ENCODE results near the gene AQP12B. TPM values are rescaled to one million over a fixed set of nuclear protein-coding genes. Genes with fewer than 3 reads are reported as not detected.

The AQP12B gene
- total and polyA plus RNA-seq, 9 of the 15 experiments (the other 6 are each of a cell fraction or from before 2014, with no cell fraction given), result not detected

DNA sequence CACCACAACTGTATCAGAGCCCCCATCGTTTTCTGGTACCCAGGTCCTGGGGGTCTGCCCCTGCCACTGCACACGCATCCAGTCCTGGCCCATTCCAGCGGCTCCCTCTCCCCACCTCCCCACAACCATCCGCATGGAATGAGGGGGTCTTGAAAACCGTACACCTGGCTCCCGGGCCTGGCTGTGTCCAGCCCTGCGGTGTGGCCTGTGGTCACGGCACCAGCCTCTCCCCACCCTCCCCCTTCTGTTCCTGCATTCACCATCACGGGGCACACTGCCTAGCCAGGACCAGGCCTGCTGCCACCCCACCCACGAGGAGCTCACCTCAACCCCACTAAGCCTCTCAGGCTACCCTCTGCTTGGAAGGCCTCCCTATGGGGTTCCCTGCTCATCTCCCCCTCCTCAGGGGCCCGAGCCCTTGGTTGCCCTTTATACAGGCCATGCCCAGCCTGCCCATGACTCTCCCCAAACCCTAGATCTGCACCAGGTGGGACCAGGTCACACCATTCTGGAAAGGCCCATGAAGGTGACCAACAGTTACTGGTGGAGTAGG lies 46.0 kb downstream of the AQP12B start:
- ChIA-PET CTCF (ENCODE audit: low intra/inter-chr PET ratio) (no interaction called here), POLR2A (no interaction called here)
- no peak overlapping the region for H2AFZ ChIP-seq (ENCODE audit: low read depth, low read length)
- BruUV-seq (replicated peaks), result no TSS peak
- no peaks in the 10 kb centered on the region for H3K36me3 ChIP-seq (ENCODE audit: control insufficient read depth, insufficient read depth, low read length)
- intact Hi-C loops (cut with micrococcal nuclease), result no loop called here
- in situ Hi-C loops (cut with MboI), result no loop called here
- H3K79me2 ChIP-seq (ENCODE audit: control insufficient read depth, insufficient read depth, low read length), result no peaks in the 10 kb centered on the region
- H3K4me1 ChIP-seq (replicated peaks in 1 of 2; ENCODE audit: control insufficient read depth in 2 of 2, insufficient read depth in 2 of 2, low read length in 2 of 2), result no peaks in the 10 kb centered on the region
- H3K27me3 ChIP-seq (ENCODE audit: control insufficient read depth in 2 of 2, insufficient read depth in 2 of 2, low read length in 2 of 2), result peaks cover 3 to 18% of the 10 kb centered on the region in 2 experiments; a peak in 3 of 5 replicates
- no peak overlapping the region for H3K27ac ChIP-seq (ENCODE audit: extremely low read depth, low read depth, low read length)
- no peak overlapping the region for H3K9ac ChIP-seq (ENCODE audit: insufficient read depth in 1 of 2, low read depth in 2 of 2, low read length in 2 of 2)
- FAIRE-seq (no peak), ATAC-seq (no peak), DNase-seq (ENCODE audit: extremely low read depth in 1 of 4, low spot score in 3 of 4) (no peak)
- 0% methylated on average over 5 of the region's 11 CpGs for WGBS (ENCODE audit: insufficient coverage, low coverage, missing lambda C conversion rate)
- no peak overlapping the region for H3K4me2 ChIP-seq (ENCODE audit: insufficient read depth, low read length)
- H3K9me3 ChIP-seq (replicated peaks; ENCODE audit: control insufficient read depth, insufficient read depth, low read depth, low read length), result 0 out of 2 replicates have a peak, but pooled peaks cover 1% of the 10 kb centered on the region
- H3K4me3 ChIP-seq, result no peak overlapping the region
- no peaks in the 10 kb centered on the region for H4K20me1 ChIP-seq (replicated peaks; ENCODE audit: control insufficient read depth, insufficient read depth, low read length)
- H3K9me1 ChIP-seq (ENCODE audit: control insufficient read depth, insufficient read depth, low read length), result no peaks in the 10 kb centered on the region
- TF ChIP-seq TOE1 (IDR thresholded peaks at IDR 0.05; ENCODE audit: borderline replicate concordance), result no peak
- TF ChIP-seq TOE1 (CRISPR knock-in tag; IDR thresholded peaks at IDR 0.05; ENCODE audit: borderline replicate concordance, low read depth), result no peak
- TF ChIP-seq ZNF263 (CRISPR knock-in tag; IDR thresholded peaks at IDR 0.05; ENCODE audit: borderline replicate concordance), result no peak
- no peak for TF ChIP-seq ZMIZ1 (IDR thresholded peaks at IDR 0.05; ENCODE audit: low read depth in 2 of 2, low read length in 2 of 2)
- TF ChIP-seq ZNF146 (CRISPR knock-in tag; IDR thresholded peaks at IDR 0.05; ENCODE audit: unreplicated experiment), result no peak
- no peak for TF ChIP-seq IRF2 (CRISPR knock-in tag; IDR thresholded peaks at IDR 0.05)
- TF ChIP-seq, protein P1, sequence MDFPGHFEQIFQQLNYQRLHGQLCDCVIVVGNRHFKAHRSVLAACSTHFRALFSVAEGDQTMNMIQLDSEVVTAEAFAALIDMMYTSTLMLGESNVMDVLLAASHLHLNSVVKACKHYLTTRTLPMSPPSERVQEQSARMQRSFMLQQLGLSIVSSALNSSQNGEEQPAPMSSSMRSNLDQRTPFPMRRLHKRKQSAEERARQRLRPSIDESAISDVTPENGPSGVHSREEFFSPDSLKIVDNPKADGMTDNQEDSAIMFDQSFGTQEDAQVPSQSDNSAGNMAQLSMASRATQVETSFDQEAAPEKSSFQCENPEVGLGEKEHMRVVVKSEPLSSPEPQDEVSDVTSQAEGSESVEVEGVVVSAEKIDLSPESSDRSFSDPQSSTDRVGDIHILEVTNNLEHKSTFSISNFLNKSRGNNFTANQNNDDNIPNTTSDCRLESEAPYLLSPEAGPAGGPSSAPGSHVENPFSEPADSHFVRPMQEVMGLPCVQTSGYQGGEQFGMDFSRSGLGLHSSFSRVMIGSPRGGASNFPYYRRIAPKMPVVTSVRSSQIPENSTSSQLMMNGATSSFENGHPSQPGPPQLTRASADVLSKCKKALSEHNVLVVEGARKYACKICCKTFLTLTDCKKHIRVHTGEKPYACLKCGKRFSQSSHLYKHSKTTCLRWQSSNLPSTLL (IDR thresholded peaks at IDR 0.05), result no peak
- TF ChIP-seq KDM1A (IDR thresholded peaks at IDR 0.05), result no peak
- no peak for TF ChIP-seq TFAM (CRISPR knock-in tag; conservative IDR thresholded peaks at IDR 0.05)
- TF ChIP-seq, protein P2, sequence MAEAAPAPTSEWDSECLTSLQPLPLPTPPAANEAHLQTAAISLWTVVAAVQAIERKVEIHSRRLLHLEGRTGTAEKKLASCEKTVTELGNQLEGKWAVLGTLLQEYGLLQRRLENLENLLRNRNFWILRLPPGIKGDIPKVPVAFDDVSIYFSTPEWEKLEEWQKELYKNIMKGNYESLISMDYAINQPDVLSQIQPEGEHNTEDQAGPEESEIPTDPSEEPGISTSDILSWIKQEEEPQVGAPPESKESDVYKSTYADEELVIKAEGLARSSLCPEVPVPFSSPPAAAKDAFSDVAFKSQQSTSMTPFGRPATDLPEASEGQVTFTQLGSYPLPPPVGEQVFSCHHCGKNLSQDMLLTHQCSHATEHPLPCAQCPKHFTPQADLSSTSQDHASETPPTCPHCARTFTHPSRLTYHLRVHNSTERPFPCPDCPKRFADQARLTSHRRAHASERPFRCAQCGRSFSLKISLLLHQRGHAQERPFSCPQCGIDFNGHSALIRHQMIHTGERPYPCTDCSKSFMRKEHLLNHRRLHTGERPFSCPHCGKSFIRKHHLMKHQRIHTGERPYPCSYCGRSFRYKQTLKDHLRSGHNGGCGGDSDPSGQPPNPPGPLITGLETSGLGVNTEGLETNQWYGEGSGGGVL (CRISPR knock-in tag; IDR thresholded peaks at IDR 0.05), result no peak
- no peak for TF ChIP-seq FUS (optimal IDR thresholded peaks at IDR 0.05; ENCODE audit: low read depth, low read length)
- TF ChIP-seq ZNF274 (IDR thresholded peaks at IDR 0.05; ENCODE audit: borderline replicate concordance, low read depth, low read length), result no peak
- TF ChIP-seq TEAD2 (tag; IDR thresholded peaks at IDR 0.05), result no peak
- no peak for TF ChIP-seq POLR2AphosphoS2 (IDR thresholded peaks at IDR 0.05; ENCODE audit: low read length)
- no peak for TF ChIP-seq SMARCA4 (IDR thresholded peaks at IDR 0.05)
